ENCODE measurements around the gene HECTD2.

HECTD2 gene

DNA sequence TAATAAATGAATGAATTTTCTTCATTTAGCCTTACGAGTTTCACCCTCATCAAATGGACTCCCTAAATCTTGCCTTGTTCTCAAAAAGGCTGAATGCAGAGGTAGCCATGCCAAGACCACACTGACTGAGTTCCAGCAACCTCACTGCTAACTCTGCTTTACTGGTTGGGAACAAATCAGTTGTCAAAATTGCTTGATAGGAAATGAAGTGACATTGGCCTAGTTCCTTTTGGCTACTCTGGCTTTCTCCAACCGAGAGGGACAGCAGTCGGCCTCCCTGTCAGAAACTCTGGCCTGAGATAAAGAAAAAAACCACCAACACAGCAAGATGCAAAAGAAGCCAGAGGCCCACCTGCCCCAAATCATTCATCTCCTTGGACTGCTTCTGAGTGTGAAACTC is 135.7 kb downstream of the HECTD2 start:
- no peak overlapping the region for H3K27ac ChIP-seq
- TF ChIP-seq, protein P1, sequence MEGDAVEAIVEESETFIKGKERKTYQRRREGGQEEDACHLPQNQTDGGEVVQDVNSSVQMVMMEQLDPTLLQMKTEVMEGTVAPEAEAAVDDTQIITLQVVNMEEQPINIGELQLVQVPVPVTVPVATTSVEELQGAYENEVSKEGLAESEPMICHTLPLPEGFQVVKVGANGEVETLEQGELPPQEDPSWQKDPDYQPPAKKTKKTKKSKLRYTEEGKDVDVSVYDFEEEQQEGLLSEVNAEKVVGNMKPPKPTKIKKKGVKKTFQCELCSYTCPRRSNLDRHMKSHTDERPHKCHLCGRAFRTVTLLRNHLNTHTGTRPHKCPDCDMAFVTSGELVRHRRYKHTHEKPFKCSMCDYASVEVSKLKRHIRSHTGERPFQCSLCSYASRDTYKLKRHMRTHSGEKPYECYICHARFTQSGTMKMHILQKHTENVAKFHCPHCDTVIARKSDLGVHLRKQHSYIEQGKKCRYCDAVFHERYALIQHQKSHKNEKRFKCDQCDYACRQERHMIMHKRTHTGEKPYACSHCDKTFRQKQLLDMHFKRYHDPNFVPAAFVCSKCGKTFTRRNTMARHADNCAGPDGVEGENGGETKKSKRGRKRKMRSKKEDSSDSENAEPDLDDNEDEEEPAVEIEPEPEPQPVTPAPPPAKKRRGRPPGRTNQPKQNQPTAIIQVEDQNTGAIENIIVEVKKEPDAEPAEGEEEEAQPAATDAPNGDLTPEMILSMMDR (conservative IDR thresholded peaks at IDR 0.05): no peak

DNA sequence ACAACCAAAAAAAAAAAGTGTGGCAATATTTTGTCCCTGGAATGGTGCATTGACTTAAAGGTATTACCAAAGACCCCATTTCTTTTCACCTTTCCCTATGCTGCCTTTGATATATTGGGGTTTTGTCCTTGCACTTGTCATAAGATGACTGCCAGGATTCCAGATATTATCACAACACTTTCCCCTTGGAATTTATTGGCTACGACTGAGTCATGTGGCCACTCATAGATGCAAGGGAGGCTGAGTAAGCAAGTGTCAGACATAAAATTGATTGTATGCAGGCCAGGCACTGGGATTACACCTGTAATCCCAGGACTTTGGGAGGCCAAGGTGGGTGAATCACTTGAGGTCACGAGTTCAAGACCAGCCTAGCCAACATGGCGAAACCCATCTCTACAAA is 139.1 kb downstream of the HECTD2 start:
- H3K27ac ChIP-seq: no peak overlapping the region
- TF ChIP-seq, protein P1 (conservative IDR thresholded peaks at IDR 0.05): no peak

DNA sequence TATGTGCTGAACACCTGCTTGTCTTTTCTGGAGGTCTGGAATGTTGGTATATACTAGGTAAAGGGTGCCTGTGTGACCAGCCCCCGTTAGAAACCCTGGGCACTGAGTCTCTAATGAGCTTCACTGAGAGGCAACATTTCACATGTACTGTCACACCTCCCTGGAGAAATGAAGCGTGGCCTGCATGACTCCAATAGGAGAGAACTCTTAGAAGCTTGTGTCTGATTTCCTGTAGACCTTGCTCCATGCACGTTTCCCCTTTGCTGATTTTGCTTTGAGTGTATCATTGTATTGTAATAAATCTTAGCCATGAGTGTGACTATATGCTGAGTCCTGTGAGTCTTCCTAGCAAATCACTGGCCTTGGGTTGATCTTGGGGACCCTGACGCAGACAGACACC is 139.9 kb downstream of the HECTD2 start:
- TF ChIP-seq, protein P1 (conservative IDR thresholded peaks at IDR 0.05): no peak

DNA sequence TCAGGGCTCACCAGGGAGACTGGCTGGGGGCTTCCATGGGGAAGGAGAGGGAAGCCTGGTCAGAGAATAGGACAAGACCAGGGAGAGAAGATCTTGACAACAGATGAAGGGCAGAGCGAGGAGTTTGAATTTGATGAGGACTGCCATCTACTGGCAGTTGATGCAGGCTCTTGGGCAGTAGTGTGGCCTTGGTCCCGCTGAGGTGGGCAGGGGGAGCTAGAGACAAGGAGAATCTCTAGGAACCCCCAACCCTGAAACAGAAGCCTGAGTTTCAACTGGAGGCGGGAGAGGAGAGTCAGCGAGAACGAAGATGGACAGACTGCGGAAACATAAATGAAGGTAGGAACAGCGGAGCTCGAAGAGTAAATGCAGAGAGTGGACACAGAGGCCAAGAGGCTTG is 141.7 kb downstream of the HECTD2 start:
- TF ChIP-seq, protein P1 (conservative IDR thresholded peaks at IDR 0.05): peak; percentile 82
- H3K27ac ChIP-seq: peak overlapping the region; percentile 96

More for the DNA sequence above, 139.9 kb downstream of the HECTD2 start:
- no peak overlapping the region for H3K27ac ChIP-seq

DNA sequence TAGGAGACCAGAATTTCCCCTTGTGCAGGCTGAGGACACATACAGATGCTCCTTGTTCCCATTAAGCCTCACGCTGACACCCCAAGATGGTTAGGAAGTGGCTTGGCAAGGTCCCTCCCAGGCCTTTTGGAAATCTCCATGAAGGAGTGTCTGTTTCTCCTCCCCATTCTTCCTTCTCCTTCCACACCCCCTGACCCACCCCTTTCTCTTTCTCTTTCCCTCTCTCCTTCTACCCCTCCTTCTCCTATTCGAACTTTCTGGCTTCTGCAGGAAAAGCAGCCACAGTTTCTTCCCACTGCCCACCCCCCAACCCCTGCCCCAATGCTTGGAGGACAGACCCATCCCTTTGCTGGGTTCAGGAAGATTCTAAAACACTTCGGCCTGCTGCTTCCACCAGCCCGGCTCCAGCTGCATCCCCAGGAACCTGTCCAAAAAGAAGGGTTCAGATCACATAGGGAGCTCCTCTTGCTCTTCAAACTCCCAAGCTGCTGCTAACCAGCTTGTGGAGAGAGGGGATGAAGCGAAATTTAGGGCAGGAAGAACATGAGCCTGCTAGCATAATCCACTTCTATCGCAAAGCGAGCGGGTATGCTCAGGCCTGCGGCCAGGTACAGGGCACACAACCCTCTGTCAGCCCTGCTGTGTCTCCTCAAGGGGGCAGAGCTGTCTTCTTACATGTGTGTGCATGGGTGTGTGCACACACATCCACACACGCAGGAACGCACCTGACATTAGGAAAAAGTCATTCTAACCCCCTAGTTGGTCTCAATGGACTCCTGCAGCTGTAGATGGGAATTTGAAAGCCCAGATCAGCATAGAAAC is 142.3 kb downstream of the HECTD2 start:
- TF ChIP-seq, protein P1 (conservative IDR thresholded peaks at IDR 0.05): peak; percentile 81

DNA sequence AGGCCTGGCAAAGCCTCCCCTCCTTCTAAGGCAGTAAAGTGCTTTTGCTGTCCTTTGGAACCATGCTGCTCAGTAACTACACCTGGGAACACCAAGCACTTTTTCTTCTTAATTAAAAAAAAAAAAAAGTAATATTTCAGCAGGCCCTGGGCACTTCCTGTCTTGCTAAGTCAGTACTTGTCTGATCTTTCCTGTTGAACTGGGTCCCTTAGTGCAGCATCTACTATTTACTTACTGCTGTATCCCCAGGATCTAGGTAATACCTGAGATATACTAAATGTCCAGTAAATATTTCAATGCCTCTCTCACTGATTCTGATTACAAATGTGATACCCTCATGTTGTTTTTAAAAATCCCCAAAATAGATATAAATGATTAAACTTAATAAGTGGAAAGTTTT is 145.3 kb downstream of the HECTD2 start:
- H3K27ac ChIP-seq: peak overlapping the region; percentile 96
- TF ChIP-seq, protein P1 (conservative IDR thresholded peaks at IDR 0.05): no peak

More for the DNA sequence above, 142.3 kb downstream of the HECTD2 start:
- H3K27ac ChIP-seq: peak overlapping the region; percentile 96

DNA sequence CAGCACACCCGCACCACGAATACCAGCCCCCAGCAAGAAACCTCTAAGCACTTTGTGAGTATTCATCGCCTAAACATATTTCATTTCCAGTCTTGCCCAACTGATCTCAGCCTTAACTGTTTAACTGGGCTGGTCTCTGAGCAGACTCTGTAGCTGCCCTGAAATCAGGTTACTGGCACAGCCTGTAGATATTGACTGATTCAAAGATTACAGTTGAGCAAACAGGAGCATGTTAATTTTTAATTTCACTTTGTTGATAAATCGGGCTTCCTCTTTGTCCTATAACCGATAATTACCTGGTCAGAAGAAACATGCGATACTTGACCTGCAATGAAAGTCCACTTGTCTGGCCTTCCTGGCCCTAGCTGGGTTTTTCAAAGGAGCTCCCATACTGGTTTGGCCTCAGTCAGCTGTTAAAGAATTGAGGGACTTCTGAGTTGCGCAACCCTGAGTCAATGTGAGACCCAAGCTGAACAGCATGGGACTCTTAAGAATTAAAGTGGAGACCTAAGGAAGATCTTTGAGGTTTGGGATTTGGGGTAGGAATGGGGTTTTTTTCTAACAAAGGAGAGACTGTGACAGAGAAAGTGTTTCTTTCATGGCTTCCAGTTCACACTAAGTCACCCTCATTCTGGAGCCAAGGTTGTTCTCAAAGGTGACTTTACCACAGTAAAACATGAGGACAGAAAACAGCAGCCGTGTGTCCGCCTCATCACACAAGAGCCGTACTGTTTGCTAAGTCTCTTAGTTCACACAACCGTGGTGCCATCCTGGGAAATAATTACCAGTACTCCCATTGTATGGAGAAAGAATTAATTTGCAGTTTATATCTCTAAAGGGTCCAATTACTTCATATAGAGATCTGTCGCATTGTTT is 146.8 kb downstream of the HECTD2 start:
- H3K27ac ChIP-seq: peak overlapping the region; percentile 96
- TF ChIP-seq, protein P1 (conservative IDR thresholded peaks at IDR 0.05): no peak

All from VCaP (cell line).